Measurements from ENCODE around the gene ATP13A2.

The ATP13A2 gene

GRCh38 chr1:17028662-17029188, 17.0 kb upstream of the ATP13A2 start:
- DNase-seq (ENCODE audit: low spot score) = no peak

DNA sequence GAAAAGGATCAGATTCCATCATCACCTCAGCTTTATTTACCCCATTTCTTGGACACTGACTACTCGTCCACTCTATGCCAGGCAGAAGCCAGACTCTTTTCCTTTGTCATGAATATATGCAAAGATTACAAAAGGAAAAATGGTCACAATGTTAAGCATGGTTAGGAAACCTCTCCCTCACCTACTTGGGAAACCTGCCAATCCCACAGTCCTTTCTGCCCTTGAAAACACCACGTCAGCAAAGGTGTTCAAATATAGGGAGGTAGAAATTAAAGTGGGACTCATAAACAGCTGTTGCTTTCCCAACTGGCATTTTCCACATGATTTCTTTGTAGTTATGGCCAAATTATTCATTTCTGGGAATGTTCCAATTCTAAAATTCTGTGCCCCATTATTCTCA, 16.2 kb upstream of the ATP13A2 start:
- DNase-seq (ENCODE audit: low spot score) = no peak

DNA sequence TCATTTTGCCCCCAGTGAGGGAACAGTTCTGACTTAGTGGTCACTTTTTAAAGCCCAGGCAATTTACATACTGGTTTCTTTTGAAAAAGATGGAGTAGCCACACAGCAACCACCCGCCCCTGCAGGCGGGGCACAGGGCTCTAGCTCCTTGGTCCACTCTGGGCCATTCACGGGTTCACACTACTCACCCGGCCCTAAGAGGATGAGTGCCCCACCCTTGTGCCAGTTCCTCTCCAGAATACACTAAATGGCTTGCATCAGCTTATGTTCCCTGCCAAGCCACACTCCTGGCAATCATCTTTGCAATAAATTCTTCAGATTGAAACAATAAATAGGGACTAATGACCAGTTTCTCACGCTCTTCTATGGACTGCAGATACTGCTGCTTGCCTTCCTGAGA, 15.7 kb upstream of the ATP13A2 start:
- DNase-seq (ENCODE audit: low spot score) = no peak

DNA sequence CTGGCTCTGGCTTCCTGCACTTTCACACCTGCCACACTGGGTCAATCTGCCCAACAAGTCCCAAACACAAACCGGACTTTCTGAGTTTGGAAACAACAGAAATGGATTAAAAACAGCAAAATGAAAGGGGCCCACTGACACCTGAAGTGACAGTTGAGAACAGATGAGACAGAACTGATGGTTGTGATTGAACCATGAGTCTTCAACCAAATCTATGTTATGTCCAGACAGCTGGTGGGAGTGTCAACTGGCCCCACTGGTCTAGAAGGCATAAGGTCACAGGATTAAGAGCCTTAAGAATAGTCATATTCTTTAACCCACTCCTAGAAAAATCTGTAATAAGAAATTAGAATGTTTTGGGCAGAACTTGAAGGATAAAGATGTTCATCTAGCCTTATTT, 13.0 kb upstream of the ATP13A2 start:
- DNase-seq (ENCODE audit: low spot score) = no peak

DNA sequence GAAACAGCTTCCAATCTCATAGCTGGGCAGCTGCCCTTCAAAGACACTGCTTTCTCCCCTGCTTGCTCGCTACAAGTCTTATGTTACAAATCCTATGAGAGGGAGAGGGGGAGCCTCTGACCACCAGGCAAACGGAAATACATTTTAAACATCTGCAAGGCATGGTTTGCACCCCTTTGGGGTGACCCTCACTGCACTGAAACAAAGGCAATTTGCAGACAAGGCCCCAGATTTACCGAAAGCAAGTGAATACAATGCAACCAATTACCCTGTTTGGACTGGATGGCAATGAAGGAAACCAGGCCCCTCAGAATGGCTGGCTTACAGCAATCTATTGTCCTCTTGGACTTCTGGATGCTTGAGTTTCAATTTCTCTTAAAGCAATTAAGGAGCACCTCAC, 11.8 kb upstream of the ATP13A2 start:
- no peak for DNase-seq (ENCODE audit: low spot score)

DNA sequence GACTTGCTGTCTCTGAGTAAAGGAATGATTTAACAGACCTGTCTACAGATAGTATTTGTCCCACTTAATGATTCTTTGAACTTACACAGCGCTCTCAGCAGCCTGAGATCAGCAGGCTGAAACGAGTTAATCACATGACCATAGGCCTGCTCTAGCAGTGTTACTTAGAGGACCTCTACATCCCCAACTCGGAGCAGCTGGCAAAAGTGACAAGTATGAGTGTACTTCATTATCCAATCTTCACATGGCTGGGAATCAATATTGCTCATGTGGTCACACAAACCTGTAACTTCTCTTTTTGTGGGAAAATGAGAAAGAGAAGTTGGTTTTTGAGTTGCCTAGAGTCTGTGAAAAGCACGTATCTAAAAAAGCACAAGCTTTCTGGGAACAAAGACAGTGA, 11.4 kb upstream of the ATP13A2 start:
- DNase-seq (ENCODE audit: low spot score) = no peak

- DNase-seq (ENCODE audit: low spot score) = no peak
Observed at GRCh38 chr1:17021896-17022295, 10.2 kb upstream of the ATP13A2 start.

GRCh38 chr1:17020502-17020901, 8.8 kb upstream of the ATP13A2 start:
- DNase-seq (ENCODE audit: low spot score) = no peak

GRCh38 chr1:17018849-17019248, 7.1 kb upstream of the ATP13A2 start:
- DNase-seq (ENCODE audit: low spot score) = no peak

DNA sequence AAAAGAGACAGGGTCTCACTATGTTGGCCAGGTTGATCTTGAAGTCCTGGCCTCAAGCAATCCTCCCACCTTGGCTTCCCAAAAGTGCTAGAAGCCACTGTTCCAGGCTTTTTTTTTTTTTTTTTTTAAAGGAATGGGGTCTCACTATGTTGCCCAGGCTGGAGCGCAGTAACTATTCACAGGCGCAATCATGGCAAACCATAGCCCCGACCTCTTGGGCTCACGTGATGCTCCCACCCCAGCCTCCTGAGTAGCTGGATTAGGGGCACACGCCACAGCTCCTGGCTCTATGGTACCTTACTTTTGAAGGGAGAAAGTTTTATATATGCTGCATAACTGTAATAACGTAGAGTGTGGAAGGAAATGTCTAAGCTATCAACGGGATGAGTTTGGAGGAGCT, 5.7 kb upstream of the ATP13A2 start:
- DNase-seq (ENCODE audit: low spot score) = no peak

DNA sequence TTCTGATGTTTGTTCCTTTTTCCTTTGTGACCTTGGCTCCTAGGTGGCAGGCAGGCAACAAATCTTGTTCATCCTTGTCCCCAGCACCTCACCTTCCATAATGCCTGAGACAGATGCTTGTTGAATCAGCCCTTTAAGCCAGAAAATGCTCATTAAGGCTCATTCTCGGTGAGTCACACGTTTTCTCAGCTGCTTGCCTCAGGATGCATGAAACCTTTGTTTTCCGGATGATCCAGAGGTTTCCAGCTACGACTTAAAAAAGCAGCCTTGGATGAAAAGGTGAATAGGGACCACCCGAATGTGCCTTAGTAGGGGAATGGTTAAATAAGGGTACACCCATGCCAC, 4.6 kb upstream of the ATP13A2 start:
- DNase-seq (ENCODE audit: low spot score) = no peak

DNA sequence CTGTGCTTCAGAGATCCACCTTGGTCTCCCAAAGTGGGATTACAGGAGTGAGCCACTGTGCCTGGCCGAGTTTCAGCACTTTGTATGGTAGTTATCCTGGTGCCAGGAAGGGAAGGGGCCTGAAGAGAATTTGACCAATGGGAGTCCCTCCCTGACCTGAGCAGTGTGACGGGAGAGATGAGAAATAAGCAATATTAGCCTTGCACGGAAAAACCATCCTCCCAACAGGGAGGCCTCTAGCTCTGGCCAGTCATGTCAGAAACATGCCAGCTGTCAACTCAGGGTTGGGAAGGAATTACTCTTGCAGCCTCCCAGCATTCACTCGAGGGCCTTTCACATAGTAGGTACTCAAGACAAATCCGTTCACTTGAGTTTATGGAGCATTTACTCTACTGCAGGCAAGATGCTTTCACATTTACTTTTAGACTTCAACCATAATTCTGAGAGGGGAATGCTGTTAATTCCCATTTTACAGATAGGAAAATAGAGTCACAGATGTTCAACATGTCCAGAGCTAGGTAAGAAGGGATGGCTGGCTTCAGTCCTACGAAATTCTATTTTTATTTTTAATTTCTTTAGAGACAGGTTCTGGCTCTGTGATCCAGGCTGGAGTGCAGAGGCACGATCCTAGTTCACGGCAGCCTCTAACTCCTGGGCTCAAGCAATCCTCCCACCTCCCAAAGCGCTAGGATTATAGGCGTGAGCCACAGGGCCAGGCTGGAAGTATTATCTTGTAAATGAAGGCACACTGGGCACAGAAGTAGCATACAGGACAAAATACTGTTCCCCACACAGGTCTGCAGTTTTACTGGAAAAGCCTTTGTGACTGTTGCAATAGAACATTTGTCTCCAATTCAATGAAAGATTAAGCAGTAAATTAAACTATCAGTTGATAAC, 3.2 kb upstream of the ATP13A2 start:
- no peak for DNase-seq (ENCODE audit: low spot score)

GRCh38 chr1:17013491-17014320, 2.0 kb upstream of the ATP13A2 start:
- DNase-seq (ENCODE audit: low spot score) = peak; percentile 2

DNA sequence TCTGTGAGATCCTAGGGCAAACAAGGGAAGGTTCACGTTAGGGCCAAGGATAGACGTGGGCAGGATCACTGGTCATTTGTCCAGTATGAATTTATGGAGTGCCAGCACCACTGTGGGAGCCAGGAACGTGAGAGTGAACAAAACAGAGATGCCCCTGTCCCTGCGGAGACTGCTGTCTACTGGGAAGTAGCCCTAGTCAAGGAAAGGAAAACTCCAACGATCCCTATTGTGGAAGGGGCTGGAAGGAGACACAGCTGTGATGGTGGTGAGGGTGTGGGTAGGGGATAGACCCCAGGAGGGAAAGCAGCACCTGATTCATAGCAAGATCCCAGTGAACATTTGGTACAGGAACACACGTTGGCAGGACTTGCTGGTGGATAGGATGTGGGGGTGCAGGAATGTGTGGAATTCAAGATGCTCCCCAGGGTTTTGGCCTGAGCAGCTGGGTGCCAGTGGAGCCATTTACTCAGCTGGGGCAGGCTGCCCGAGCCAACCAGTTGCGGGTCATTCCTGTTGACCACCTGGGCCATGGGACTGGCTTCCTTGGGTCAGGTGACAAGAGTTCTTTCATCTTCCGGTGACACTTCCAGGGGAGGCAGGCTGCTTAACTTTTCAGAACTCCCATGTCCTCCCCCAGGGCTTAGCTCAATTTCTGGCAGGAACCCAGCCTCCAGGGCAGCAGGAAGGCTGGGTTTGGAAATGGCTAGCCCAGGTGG, 1.2 kb upstream of the ATP13A2 start:
- DNase-seq (ENCODE audit: low spot score) = no peak

- DNase-seq (ENCODE audit: low spot score) = peak; percentile 30
Observed at GRCh38 chr1:17011092-17011438, 663 bp downstream of the ATP13A2 start.

- peak; percentile 3 for DNase-seq (ENCODE audit: low spot score)
Observed at GRCh38 chr1:17009706-17010105, 2.0 kb downstream of the ATP13A2 start.

GRCh38 chr1:17008208-17008855, 3.4 kb downstream of the ATP13A2 start:
- peak; percentile 3 for DNase-seq (ENCODE audit: low spot score)

- peak; percentile 2 for DNase-seq (ENCODE audit: low spot score)
Observed at GRCh38 chr1:17007121-17007520, 4.6 kb downstream of the ATP13A2 start.

DNA sequence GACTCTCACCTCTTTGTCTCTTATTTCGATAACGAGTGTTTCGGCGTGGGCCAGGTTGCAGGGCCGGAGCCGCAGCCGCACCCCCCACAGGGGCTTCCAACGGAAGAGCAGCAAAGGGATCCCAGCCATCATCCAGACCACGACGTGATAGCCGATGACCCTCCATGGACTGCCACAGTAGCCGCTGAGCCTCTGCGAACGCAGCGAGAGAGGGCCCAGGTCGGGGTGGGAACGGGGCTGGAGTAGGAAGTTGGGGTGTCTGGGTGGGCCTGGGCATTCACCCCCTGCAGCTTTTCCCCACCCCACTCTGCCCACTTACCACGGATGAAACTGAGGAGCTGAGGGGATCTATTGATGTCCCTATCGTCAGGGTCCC, 6.4 kb downstream of the ATP13A2 start:
- DNase-seq (ENCODE audit: low spot score) = no peak

DNA sequence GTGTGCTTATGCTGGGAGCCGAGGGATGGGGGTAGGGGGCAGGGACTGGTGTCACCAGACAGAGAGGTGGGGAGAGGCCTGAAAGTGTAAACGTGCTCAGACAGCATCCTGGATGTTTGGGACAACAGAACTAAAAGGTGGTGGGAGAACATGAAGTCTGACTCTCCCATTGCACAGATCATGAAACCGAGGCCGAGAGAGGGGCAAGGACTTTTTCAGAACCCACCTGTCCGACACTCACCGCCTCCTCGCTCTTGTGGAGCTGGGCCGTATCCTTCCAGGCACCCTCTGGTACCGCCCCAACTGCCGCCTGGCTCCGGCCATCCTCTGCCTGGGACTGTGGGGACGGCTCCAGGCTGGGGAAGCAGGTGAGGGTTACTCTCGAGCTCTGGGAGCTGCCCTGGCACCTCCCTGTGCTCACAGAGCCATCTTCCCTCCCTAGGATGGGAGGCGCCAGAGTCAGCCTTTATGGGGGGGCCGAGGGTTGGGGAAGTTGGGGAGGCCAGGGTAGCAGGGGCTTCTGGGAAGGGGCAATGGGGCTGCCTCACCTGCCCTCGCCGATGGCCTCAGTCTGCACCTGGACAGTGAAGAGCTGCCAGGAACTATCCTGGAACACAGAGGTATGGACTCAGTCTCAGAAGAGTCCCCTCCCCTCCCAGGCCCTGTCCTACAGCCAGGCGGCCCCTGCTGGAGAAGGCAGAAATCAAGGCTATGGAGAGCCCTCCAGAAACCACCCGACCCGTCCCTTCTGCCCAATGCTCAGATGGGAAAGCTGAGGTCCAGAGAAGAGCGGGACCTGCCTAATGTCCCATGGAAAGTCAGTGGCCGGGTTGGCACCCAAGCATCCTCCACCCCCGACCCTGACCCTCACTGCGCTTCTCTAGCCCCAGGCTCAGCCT, 7.0 kb downstream of the ATP13A2 start:
- peak; percentile 6 for DNase-seq (ENCODE audit: low spot score)

GRCh38 chr1:17002524-17002902, 9.2 kb downstream of the ATP13A2 start:
- peak; percentile 4 for DNase-seq (ENCODE audit: low spot score)
